HG03520 (cell line): ENCODE results near the gene USP5.
"Not testable (repeated sequence)": the region's sequence is repeated elsewhere in the genome, so short reads cannot be mapped to it uniquely, and the experiment has no call there.

Experiments
- ATAC-seq: cut with Tn5 transposase; IDR thresholded peaks from one replicate; pipeline ENCODE4 v1.9.1; 2021; ENCODE audit warnings: mild to moderate bottlenecking, moderate library complexity; ENCODE audit not compliant: unreplicated experiment

USP5 gene

GRCh38 chr12:6861391-6861790 is 9.4 kb downstream of the USP5 start:
- ATAC-seq, result no peak

- no peak for ATAC-seq
Observed at GRCh38 chr12:6863033-6863432, 11.1 kb downstream of the USP5 start.

- no peak for ATAC-seq
Observed at GRCh38 chr12:6863586-6864321, 11.8 kb downstream of the USP5 start.

GRCh38 chr12:6865307-6865706 is 13.4 kb downstream of the USP5 start:
- not testable (repeated sequence) for ATAC-seq

- no peak for ATAC-seq
Observed at GRCh38 chr12:6866163-6866919, 14.4 kb downstream of the USP5 start.

- ATAC-seq, result no peak
Observed at GRCh38 chr12:6866920-6867412, 15.0 kb downstream of the USP5 start.

- peak; percentile 54 for ATAC-seq
Observed at GRCh38 chr12:6867413-6868210, 15.7 kb downstream of the USP5 start, which contains the start of gene TPI1. Gene TPI1, plus strand, starts transcription at chr12:6867531. Its CDS starts 36 bp downstream, at chr12:6867567.

- ATAC-seq, result no peak
Observed at GRCh38 chr12:6868211-6869048, 16.5 kb downstream of the USP5 start.

- ATAC-seq, result no peak
Observed at GRCh38 chr12:6869049-6870021, 17.4 kb downstream of the USP5 start.

- ATAC-seq, result not testable (repeated sequence)
Observed at GRCh38 chr12:6870304-6870703, 18.4 kb downstream of the USP5 start.

GRCh38 chr12:6871052-6871957 is 19.4 kb downstream of the USP5 start:
- no peak for ATAC-seq

GRCh38 chr12:6872073-6873048 is 20.4 kb downstream of the USP5 start:
- ATAC-seq, result no peak

- peak; percentile 75 for ATAC-seq
Observed at GRCh38 chr12:6873094-6874014, 21.4 kb downstream of the USP5 start, which contains the start of gene SPSB2. Gene SPSB2, minus strand, starts transcription at chr12:6873303. Its CDS starts 402 bp downstream, at chr12:6872901.

- ATAC-seq, result not testable (repeated sequence)
Observed at GRCh38 chr12:6874015-6874368, 22.0 kb downstream of the USP5 start.

- not testable (repeated sequence) for ATAC-seq
Observed at GRCh38 chr12:6879824-6880223, 27.9 kb downstream of the USP5 start.

- no peak for ATAC-seq
Observed at GRCh38 chr12:6883252-6883651, 31.3 kb downstream of the USP5 start.
